NCI-H1048 (cell line): ENCODE results near the gene CD151.

ENCODE experiments used
- DNase-seq: peaks from one replicate; lab custom pipeline; 2025; lab: John Stamatoyannopoulos, UW

CD151 gene

GRCh38 chr11:797296-798092 lies 35.3 kb upstream of the CD151 start:
- DNase-seq: peak; percentile 43

GRCh38 chr11:798093-798713 lies 34.5 kb upstream of the CD151 start, which contains the start of gene SLC25A22:
Gene SLC25A22, minus strand, starts transcription at chr11:798281. Its CDS starts 3,275 bp downstream, at chr11:795006.
- peak; percentile 75 for DNase-seq

GRCh38 chr11:799641-800316 lies 33.0 kb upstream of the CD151 start:
- no peak for DNase-seq

GRCh38 chr11:800473-800872 lies 32.3 kb upstream of the CD151 start:
- DNase-seq: no peak

GRCh38 chr11:801097-801780 lies 31.5 kb upstream of the CD151 start:
- no peak for DNase-seq

- DNase-seq: no peak
Observed at GRCh38 chr11:802018-802617, 30.6 kb upstream of the CD151 start.

- DNase-seq: no peak
Observed at GRCh38 chr11:802693-803466, 29.9 kb upstream of the CD151 start.

GRCh38 chr11:803467-803742 lies 29.3 kb upstream of the CD151 start:
- no peak for DNase-seq

- no peak for DNase-seq
Observed at GRCh38 chr11:803770-804598, 28.8 kb upstream of the CD151 start.

- no peak for DNase-seq
Observed at GRCh38 chr11:804599-804964, 28.2 kb upstream of the CD151 start.

GRCh38 chr11:808427-809286 lies 24.1 kb upstream of the CD151 start:
- DNase-seq: no peak

- peak; percentile 96 for DNase-seq
Observed at GRCh38 chr11:809287-810039, 23.3 kb upstream of the CD151 start, which contains the start of gene RPLP2. Gene RPLP2, plus strand, starts transcription at chr11:809967. Its CDS starts 268 bp downstream, at chr11:810235.

- no peak for DNase-seq
Observed at GRCh38 chr11:810040-810567, 22.6 kb upstream of the CD151 start.

GRCh38 chr11:811446-812245 lies 21.1 kb upstream of the CD151 start:
- no peak for DNase-seq

- no peak for DNase-seq
Observed at GRCh38 chr11:812390-812789, 20.4 kb upstream of the CD151 start.

GRCh38 chr11:813072-813455 lies 19.7 kb upstream of the CD151 start:
- DNase-seq: no peak

- DNase-seq: no peak
Observed at GRCh38 chr11:813456-814096, 19.2 kb upstream of the CD151 start.
